Activated CD4-positive, alpha-beta T cell treated with anti-CD3 and anti-CD28 coated beads, Interleukin-2, amount 10 ng/mL, durations not matched to agents 24 days and 14 days (primary cell): ENCODE data around the gene MICAL3. TPM values are rescaled to one million over a fixed set of nuclear protein-coding genes. Genes with fewer than 3 reads are reported as not detected.

ENCODE experiments used
- DNase-seq: peaks from one replicate; pipeline ENCODE4 v3.0.0; 2022
- H3K27ac Mint-ChIP-seq: one replicate; pipeline ENCODE4 v1.8.0; 2022; ENCODE audit warnings: mild to moderate bottlenecking, mixed read lengths
- H3K27me3 Mint-ChIP-seq: one replicate; pipeline ENCODE4 v1.8.0; 2022; ENCODE audit warnings: mixed read lengths
- H3K36me3 Mint-ChIP-seq: one replicate; pipeline ENCODE4 v1.8.0; 2022; ENCODE audit warnings: low read depth, mild to moderate bottlenecking, mixed read lengths
- H3K4me1 Mint-ChIP-seq: one replicate; pipeline ENCODE4 v1.8.0; 2021; ENCODE audit warnings: mixed read lengths
- H3K4me3 Mint-ChIP-seq: one replicate; pipeline ENCODE4 v1.8.0; 2022; ENCODE audit warnings: mild to moderate bottlenecking, moderate library complexity, mixed read lengths
- H3K9me3 Mint-ChIP-seq: one replicate; pipeline ENCODE4 v1.8.0; 2021; ENCODE audit warnings: mixed read lengths
- intact Hi-C: fragments of 100-400 bp; cut with micrococcal nuclease; formaldehyde crosslinking; loops from one replicate; pipeline ENCODE4 v1.15.1; 2023
- total RNA-seq: library from RNA; stranded (reverse); gene quantifications from 2 replicates; pipeline ENCODE4 v1.2.3, GENCODE V29; 2022

Gene MICAL3
- total RNA-seq, 1 donor from 2014 or later, result 51.2 TPM

DNA sequence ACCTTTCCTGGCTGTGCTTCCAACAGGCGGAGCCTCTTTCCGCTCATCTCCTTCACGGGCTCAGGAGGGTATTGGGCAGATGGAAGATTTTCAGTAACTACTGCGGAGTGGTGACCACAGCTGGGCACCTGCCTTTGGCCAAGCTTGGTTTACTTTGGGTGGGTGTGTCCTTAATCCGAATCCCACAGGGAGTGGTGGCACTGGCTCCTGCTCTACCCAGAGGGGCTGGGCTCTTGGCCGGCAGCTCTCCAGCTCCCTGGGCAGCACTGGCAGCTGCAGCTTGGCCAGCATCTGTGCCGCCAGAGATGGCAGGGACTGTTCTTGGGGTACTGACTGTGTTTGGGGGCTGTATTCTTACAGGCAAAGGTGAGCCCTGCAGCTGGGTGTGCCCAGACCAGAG lies 279.9 kb downstream of the MICAL3 start:
- intact Hi-C loops, result no loop called here
- no peak overlapping the region for H3K4me3 Mint-ChIP-seq
- no peaks in the 10 kb centered on the region for H3K27me3 Mint-ChIP-seq
- H3K36me3 Mint-ChIP-seq, result peaks cover 4% of the 10 kb centered on the region
- H3K4me1 Mint-ChIP-seq, result no peaks in the 10 kb centered on the region
- DNase-seq, result no peak
- H3K9me3 Mint-ChIP-seq, result no peaks in the 10 kb centered on the region
- no peak overlapping the region for H3K27ac Mint-ChIP-seq

DNA sequence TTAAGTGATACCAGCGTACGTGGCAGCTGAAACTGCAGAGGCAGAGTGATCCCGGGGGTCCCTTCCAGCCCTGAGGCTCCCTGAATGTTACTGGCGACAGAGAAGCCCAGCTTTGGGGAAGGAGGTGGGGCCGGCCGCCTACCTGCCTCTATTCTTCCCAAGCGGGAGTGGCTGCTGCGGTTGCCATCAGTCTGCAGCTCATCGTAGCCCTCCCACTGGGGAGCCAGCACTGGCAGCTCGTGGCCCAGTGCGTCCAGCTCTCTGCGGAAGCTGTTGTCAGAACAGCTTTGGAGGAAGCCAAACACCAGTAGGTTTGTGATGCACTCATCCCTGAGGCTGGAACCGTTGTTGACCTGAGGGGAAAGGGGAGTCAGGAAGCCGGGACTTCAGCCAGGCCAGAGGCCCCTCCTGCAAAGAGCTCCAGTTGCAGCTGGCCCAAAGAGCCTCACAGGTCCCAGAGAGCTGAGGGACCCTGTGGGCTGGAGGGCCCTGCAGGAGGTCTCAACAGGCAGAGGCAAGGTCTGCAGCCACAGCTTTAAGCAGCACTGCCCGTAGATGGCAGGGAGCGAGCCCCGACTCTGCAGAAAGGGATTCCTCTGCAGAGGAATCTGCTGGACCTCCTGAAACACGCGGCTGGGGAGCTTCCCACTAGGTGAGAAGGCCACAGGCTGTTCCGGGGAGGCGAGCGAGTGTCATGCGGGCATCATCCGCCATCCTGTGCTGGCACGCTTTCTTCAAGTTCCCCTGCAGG lies 280.5 kb downstream of the MICAL3 start:
- intact Hi-C loops, result no loop called here
- Mint-ChIP-seq H3K36me3 (peaks cover 4% of the 10 kb centered on the region), H3K4me1 (no peaks in the 10 kb centered on the region), H3K27me3 (no peaks in the 10 kb centered on the region), H3K9me3 (no peaks in the 10 kb centered on the region), H3K27ac (no peak overlapping the region), H3K4me3 (no peak overlapping the region)
- DNase-seq, result no peak

DNA sequence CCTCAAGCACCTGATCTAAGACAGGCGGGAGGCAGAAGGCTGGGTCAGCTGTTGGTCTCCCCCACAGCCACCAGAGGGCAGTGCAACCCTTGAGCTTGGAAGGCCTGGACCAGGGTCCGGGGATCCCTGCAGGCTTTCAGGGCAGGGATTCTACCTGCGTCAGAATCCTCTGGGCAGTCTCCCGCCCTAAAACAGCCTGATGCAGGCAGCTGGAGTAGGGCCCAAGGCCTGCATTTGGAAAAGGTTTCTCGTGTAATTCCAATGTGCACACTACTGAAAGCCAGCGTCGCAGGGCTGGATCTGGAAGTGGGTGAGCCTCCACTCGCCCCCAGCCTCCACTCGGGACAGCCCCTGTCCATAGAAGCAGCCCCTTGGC lies 281.8 kb downstream of the MICAL3 start:
- Mint-ChIP-seq H3K36me3 (peaks cover 8% of the 10 kb centered on the region), H3K9me3 (no peaks in the 10 kb centered on the region), H3K4me1 (no peaks in the 10 kb centered on the region), H3K4me3 (no peak overlapping the region), H3K27me3 (no peaks in the 10 kb centered on the region), H3K27ac (no peak overlapping the region)
- DNase-seq, result peak; percentile 89
- intact Hi-C loops, result loop anchor here (1.0 kb wide), 2 partner anchors 43 to 335 kb away; partner anchors contain the start of gene PEX26

DNA sequence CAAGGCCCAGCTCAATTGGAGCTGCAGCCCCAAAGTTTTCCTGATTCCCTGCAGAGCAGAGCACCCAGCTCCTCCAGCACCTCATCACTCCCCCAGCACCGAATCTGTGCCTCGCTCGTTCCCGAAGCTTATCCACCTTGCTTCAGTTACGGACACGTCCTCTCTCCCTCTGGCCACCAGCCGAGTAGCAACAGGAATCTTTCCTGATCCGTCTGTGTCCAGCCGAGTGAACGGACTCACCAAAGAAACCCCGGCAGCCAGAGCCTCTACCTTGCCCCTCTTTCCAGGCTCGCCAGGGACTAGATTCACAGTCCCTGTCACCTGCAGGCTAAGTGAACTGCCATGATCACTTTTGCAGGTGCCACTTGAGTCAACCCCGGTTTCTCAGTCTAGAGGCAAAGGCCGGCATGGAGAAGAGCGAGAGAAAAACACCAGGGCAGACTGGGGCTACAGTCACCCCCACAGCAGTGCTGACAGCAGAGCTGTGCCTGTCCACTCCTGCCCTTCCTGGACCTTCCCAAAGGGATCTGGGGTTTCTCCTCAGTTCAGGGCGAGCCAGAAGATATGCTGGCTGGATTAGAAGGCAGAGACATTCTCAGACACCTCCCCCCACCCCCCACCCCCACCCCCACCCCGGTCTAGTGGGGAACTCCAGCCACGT lies 282.4 kb downstream of the MICAL3 start:
- H3K4me1 Mint-ChIP-seq, result no peaks in the 10 kb centered on the region
- H3K9me3 Mint-ChIP-seq, result no peaks in the 10 kb centered on the region

DNA sequence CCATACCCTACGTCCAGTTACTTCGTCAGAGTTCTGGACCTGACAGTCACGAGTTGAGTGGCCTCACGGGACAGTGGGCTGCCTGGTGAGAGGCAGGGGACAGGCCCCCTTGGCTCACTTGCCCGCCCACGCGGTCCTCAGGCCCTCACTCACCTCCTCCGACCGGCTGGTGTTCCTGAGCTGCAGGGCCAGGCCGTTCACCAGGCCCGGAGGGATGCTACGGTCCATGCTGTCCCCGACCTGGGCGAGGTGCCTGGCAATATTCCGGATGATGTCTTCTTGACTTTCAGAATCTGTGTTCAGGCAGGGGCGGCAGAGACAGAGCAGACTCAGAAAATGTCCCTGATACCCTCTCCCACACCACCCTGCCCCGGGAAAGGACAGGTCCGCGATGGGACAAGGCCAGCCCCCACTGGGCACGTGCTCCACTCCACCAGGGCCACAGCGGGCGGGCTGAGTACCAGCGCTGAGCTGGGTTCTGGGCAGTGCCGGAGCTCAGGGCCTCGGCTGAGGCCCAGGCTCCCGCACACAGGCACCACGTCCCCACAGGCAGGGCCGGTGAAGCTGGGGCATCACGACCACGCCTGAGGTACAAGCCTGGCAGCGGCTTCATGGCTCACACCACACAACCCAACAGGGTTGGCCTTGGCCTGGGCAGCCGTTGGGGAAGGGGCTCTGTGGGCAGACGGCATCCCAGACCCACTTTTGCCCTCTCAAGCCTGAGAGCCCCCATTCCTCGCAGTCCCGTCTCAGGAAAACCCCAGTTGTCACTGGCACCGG lies 285.0 kb downstream of the MICAL3 start:
- intact Hi-C loops, result no loop called here
- Mint-ChIP-seq H3K4me3 (no peak overlapping the region), H3K9me3 (no peaks in the 10 kb centered on the region), H3K36me3 (peaks cover 15% of the 10 kb centered on the region), H3K27me3 (no peaks in the 10 kb centered on the region), H3K4me1 (peaks cover 5% of the 10 kb centered on the region), H3K27ac (no peak overlapping the region)
- no peak for DNase-seq

More for the DNA sequence above, 282.4 kb downstream of the MICAL3 start:
- peaks cover 12% of the 10 kb centered on the region for H3K36me3 Mint-ChIP-seq
- H3K27ac Mint-ChIP-seq, result no peak overlapping the region
- DNase-seq, result no peak
- H3K4me3 Mint-ChIP-seq, result no peak overlapping the region
- intact Hi-C loops, result loop anchor here (1.0 kb wide), 2 partner anchors 43 to 335 kb away; partner anchors contain the start of gene PEX26
- H3K27me3 Mint-ChIP-seq, result no peaks in the 10 kb centered on the region

DNA sequence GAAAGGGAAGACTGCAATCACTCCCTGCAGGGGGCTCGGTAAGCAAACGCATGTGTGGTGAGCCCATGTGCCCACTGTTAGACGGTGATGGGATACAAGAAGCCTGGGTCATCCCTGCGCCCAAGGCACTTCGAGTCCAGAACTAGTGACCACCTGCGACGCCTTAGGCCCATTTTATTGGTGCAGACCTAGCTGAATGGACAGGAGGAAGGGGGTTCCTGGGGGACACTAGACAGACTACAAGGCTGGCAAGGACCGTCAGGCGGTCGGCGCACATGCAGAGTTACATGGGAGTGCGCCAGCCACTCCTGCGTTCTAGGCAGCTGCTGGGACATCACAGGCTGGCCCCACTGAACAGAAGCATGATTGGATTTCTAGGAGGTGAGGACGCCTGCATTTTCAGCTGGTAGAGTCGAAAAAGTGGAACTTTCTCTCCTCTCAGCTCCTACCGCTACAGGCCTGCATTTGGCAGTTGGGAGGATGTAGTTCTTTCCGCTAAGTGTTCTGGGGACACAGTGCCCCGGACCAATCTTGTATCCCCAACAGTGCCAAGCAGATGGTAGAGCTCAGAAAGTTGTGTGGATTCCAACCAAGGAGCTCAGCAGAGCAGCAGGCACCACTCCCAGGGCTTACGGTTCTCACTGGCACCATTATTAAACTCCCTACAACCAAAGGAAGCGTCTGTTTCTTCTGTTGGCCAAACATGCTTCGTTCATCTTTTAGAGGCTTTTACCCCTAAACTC lies 285.8 kb downstream of the MICAL3 start:
- H3K27ac Mint-ChIP-seq, result no peak overlapping the region
- H3K9me3 Mint-ChIP-seq, result no peaks in the 10 kb centered on the region
- H3K27me3 Mint-ChIP-seq, result no peaks in the 10 kb centered on the region
- intact Hi-C loops, result no loop called here
- H3K36me3 Mint-ChIP-seq, result peaks cover 21% of the 10 kb centered on the region
- H3K4me3 Mint-ChIP-seq, result no peak overlapping the region
- DNase-seq, result no peak
- H3K4me1 Mint-ChIP-seq, result peaks cover 13% of the 10 kb centered on the region

Other genes with a start within 250 kb of the MICAL3 start
- 53.5 and 54.0 TPM in 2 replicates for gene PEX26, start 53.4 kb upstream of the MICAL3 start, total RNA-seq
- 1.2 and 1.7 TPM in 2 replicates for gene TUBA8, start 86.2 kb upstream of the MICAL3 start, total RNA-seq
- 22.7 and 23.4 TPM in 2 replicates for gene USP18, start 125.6 kb upstream of the MICAL3 start, total RNA-seq